GM12875 (cell line): ENCODE results near the gene ATAT1.
A peak's percentile ranks its signal among the peaks of the same experiment; 100 is the strongest.
"Not testable (repeated sequence)": the region's sequence is repeated elsewhere in the genome, so short reads cannot be mapped to it uniquely, and the experiment has no call there.

ENCODE experiments used
- H3K4me3 ChIP-seq: one replicate; pipeline ENCODE4 v1.5.1; 2011; ENCODE audit warnings: low read depth, low read length, control low read depth
- CTCF ChIP-seq: IDR thresholded peaks from 2 replicates; pipeline ENCODE4 v1.5.1; 2011; ENCODE audit warnings: low read depth, mild to moderate bottlenecking, control low read depth, inconsistent platforms, low read length, moderate library complexity, borderline replicate concordance; ENCODE audit not compliant: insufficient read depth

The ATAT1 gene

GRCh38 chr6:30664994-30665767, 38.5 kb downstream of the ATAT1 start:
- H3K4me3 ChIP-seq = no peak overlapping the region
- TF ChIP-seq CTCF = no peak

DNA sequence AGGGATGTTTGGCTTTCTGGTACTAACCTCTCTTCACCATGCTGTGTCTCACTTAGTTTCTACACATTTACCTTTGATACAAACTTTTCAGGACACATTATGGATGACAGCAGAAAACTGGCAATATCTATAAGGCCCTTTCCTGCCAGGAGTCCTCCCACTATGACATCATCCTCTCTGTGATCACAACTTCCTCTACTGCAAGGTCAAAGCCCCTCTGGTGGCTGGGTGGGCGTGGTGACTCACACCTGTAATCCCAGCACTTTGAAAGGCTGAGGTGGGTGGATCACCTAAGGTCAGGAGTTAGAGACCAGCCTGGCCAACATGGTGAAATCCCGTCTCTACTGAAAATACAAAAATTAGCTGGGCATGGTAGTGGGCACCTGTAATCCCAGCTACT, 39.6 kb downstream of the ATAT1 start:
- H3K4me3 ChIP-seq = not testable (repeated sequence)

GRCh38 chr6:30670760-30671527, 44.3 kb downstream of the ATAT1 start:
- H3K4me3 ChIP-seq = no peak overlapping the region

GRCh38 chr6:30672445-30673253, 46.0 kb downstream of the ATAT1 start, which contains the start of gene DHX16:
Gene DHX16, minus strand, starts transcription at chr6:30673006. Its CDS starts 165 bp downstream, at chr6:30672841.
- peak within 1 kb of the TSS; percentile 77 for H3K4me3 ChIP-seq
- TF ChIP-seq CTCF = peak; percentile 75

More at GRCh38 chr6:30670760-30671527, 44.3 kb downstream of the ATAT1 start:
- TF ChIP-seq CTCF = peak; percentile 1; the same call in 1 of the 2 replicates

DNA sequence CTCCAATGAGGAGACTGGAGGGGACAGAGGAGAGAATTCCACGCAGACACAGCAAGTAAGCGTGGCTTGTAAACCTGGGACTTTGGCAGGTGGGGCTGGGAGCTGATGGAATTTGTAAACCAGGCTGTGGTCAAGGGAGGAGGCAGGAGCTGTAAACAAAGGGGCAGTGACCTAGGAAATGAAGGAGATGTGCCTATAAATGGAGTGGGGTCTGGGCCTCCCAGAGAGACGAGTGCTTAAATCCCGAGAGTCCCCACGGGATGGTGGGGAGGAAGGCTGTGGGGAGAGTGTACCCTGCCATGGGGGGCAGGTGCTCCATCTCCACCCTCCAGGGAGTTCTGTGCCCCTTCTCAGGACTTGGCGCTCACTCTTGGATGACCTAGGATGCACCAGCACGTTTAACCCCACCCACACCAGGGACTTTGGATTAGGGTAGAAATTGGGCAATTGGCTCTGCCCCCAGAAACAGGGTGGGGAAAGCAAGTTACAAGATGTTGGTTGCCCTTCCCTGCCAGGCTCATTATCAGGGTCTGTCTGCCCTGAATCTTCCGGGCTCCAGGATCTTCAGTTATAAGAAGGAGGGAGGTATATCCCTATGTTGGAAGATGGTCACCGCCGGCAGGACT, 50.1 kb downstream of the ATAT1 start:
- no peak overlapping the region for H3K4me3 ChIP-seq
- TF ChIP-seq CTCF = no peak

DNA sequence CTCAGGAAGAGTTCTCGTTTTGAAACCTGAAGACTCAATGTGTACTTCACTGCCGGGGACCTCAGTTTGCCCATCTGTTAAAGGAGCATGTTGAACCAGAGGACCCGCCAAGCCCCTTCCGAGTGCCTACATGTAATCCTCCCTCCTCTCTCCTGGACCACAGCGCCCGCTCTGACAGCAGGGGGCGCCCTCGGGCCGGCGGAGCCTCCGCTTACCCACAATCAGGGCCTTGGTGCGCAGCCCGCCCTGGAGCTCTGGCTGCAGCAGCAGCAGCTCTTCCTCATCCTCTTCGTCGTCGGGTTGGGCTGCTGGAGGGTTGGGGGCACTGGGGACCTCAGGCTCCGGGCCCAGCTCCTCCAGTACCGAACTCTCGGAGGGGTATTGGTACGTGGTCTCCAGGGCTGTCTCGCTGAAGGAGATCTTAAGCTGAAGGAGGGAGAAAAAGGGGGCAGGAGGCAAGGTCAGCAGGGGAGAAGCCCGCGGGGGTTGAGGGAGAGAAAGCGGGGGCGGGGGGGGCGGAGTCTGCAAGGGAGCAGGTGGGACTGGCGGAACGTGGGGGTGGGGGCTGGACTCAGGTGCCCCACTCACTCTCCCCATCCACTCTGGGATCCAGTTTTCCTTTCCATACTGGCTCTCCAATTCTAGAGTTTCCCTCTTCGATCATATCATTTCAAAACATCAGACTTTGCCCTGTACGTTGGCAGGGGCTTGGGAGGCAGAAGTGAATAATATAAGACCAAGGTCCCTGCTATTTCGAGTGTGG, 52.5 kb downstream of the ATAT1 start:
- no peak overlapping the region for H3K4me3 ChIP-seq
- TF ChIP-seq CTCF = peak; percentile 95
